ENCODE results near the gene GPANK1. TPM values are rescaled to one million over a fixed set of nuclear protein-coding genes. Genes with fewer than 3 reads are reported as not detected.
A peak's percentile ranks its signal among the peaks of the same experiment; 100 is the strongest.

The GPANK1 gene
- total and polyA plus RNA-seq, 9 of the 15 experiments (the other 6 are each of a cell fraction or from before 2014, with no cell fraction given): 32.2 to 111 (median 46.3) TPM

- no peak for TF ChIP-seq RERE (CRISPR knock-in tag; IDR thresholded peaks at IDR 0.05; ENCODE audit: borderline replicate concordance)
- no peak for TF ChIP-seq YBX1 (IDR thresholded peaks at IDR 0.05)
- no peak for TF ChIP-seq MEF2A (IDR thresholded peaks at IDR 0.05; ENCODE audit: control insufficient read depth, low read depth, low read length)
- no peak for TF ChIP-seq SMARCA4 (IDR thresholded peaks at IDR 0.05)
- TF ChIP-seq KDM4B (IDR thresholded peaks at IDR 0.05; ENCODE audit: borderline replicate concordance in 2 of 2, low read depth in 1 of 2): 0 out of 4 replicates have a peak, but pooled peaks of 1 of the 2 experiments have one; percentile 12
- peak; percentile 52; the same call in 1 of the 2 replicates for TF ChIP-seq BMI1 (IDR thresholded peaks at IDR 0.05; ENCODE audit: low read length)
- TF ChIP-seq NONO (IDR thresholded peaks at IDR 0.05; ENCODE audit: low read depth in 2 of 2, low read length in 1 of 2): 0 out of 4 replicates have a peak, but pooled peaks of 1 of the 2 experiments have one; percentile 11
- TF ChIP-seq MGA (IDR thresholded peaks at IDR 0.05): no peak
- no peak for TF ChIP-seq RHOXF2B (CRISPR knock-in tag; conservative IDR thresholded peaks at IDR 0.05)
Observed at GRCh38 chr6:31680226-31681134, 15.7 kb upstream of the GPANK1 start, which contains the start of gene LY6G5C (continued).
